Mesenteric fat pad (tissue), 1 donor: ENCODE data around the gene VCAN. TPM values are rescaled to one million over a fixed set of nuclear protein-coding genes. Genes with fewer than 3 reads are reported as not detected.
A peak's percentile ranks its signal among the peaks of the same experiment; 100 is the strongest.

Experiments
- DNase-seq: peaks from one replicate; pipeline ENCODE4 v3.0.0-alpha.2; 2020; ENCODE audit warnings: low spot score
- total RNA-seq: library from RNA; stranded (reverse); fragmentation: NEBNext Ultra II Directional; extraction: Animal tissue kit (Norgen Biotek cat#: 25700); gene quantifications from one replicate; pipeline ENCODE4 v1.2.1, GENCODE V29; 2021
- donor health status: DM: yes; HTN: yes; CAD: no.

Gene VCAN
- total RNA-seq, 1 donor from 2014 or later, result 224 TPM

GRCh38 chr5:83467371-83468035 lies 4.0 kb upstream of the VCAN start:
- DNase-seq, result no peak

- DNase-seq, result no peak
Measured at GRCh38 chr5:83469075-83469474, 2.5 kb upstream of the VCAN start.

GRCh38 chr5:83470526-83471404 lies 779 bp upstream of the VCAN start:
- no peak for DNase-seq

GRCh38 chr5:83472213-83472507 lies 616 bp downstream of the VCAN start:
- DNase-seq, result no peak

- DNase-seq, result no peak
Measured at GRCh38 chr5:83472508-83473345, 1.2 kb downstream of the VCAN start.

- DNase-seq, result peak; percentile 91
Measured at GRCh38 chr5:83473346-83474160, 2.0 kb downstream of the VCAN start.

- DNase-seq, result peak; percentile 92
Measured at GRCh38 chr5:83474161-83474796, 2.7 kb downstream of the VCAN start.

GRCh38 chr5:83474991-83475390 lies 3.4 kb downstream of the VCAN start:
- no peak for DNase-seq

GRCh38 chr5:83475391-83475863 lies 3.9 kb downstream of the VCAN start:
- DNase-seq, result no peak

- no peak for DNase-seq
Measured at GRCh38 chr5:83475935-83476814, 4.6 kb downstream of the VCAN start.

- DNase-seq, result no peak
Measured at GRCh38 chr5:83482961-83483360, 11.4 kb downstream of the VCAN start.

GRCh38 chr5:83484294-83484693 lies 12.8 kb downstream of the VCAN start:
- no peak for DNase-seq

GRCh38 chr5:83485842-83486241 lies 14.3 kb downstream of the VCAN start:
- DNase-seq, result no peak

- DNase-seq, result no peak
Measured at GRCh38 chr5:83487155-83487554, 15.6 kb downstream of the VCAN start.

GRCh38 chr5:83488271-83488670 lies 16.7 kb downstream of the VCAN start:
- DNase-seq, result no peak

- DNase-seq, result no peak
Measured at GRCh38 chr5:83488821-83489220, 17.3 kb downstream of the VCAN start.

- no peak for DNase-seq
Measured at GRCh38 chr5:83490203-83490602, 18.7 kb downstream of the VCAN start.

GRCh38 chr5:83492331-83492730 lies 20.8 kb downstream of the VCAN start:
- DNase-seq, result no peak

GRCh38 chr5:83493644-83494043 lies 22.1 kb downstream of the VCAN start:
- no peak for DNase-seq
